ENCODE results near the gene ABHD17C.

- TF ChIP-seq CTCF (IDR thresholded peaks at IDR 0.05; ENCODE audit: insufficient read depth, low read length, poor library complexity, severe bottlenecking) (no peak), EZH2phosphoT487 (conservative IDR thresholded peaks at IDR 0.05; ENCODE audit: low read length) (no peak)
These were observed 93.4 kb downstream of the ABHD17C start for GRCh38 chr15:80788536-80788935.

Measured in SU-DHL-6 (cell line).